Stimulated activated CD8-positive, alpha-beta memory T cell treated with anti-CD3 and anti-CD28 coated beads, Interleukin-12 subunit alpha, Interleukin-12 subunit beta, amount 100 ng/mL, for 1 hour (primary cell): ENCODE data around the gene TNFSF4.
"Not testable (repeated sequence)": the region's sequence is repeated elsewhere in the genome, so short reads cannot be mapped to it uniquely, and the experiment has no call there.

Source experiments
- DNase-seq: peaks from one replicate; pipeline ENCODE4 v3.0.0-alpha.2; 2020; ENCODE audit warnings: low read depth

TNFSF4 gene, protein sequence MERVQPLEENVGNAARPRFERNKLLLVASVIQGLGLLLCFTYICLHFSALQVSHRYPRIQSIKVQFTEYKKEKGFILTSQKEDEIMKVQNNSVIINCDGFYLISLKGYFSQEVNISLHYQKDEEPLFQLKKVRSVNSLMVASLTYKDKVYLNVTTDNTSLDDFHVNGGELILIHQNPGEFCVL

GRCh38 chr1:173206816-173207568 is at the start of gene TNFSF4:
Gene TNFSF4, minus strand, starts transcription at chr1:173207331. Its CDS starts 155 bp downstream, at chr1:173207176.
- no peak for DNase-seq

DNA sequence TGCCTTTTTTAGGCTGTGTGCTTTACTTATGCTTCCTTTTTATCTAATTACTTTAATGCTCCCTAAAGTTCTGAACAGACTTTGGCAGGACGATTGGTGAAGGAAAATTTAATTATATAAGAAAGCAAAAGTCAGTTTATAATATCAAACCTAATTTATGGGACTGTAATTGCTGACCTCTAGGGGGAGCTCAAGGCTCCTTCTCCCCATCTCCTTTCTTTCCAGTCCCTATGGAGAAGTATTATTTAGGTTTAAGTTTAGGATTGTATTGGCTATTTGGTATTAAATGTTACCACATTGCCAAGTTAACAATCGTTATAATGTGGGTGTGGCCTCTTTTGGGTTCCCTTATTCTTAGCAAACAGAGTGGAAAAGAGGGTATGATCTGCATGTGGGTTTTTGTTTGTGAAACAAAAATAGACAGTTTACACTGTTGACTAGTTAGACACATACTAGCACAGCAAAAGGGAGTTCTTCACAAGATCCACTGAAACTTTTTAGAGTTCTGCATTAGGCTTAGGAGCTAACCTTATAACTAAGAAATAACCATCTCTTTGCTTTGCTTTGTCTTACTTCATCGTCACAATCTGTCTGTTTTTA is 48.2 kb upstream of the TNFSF4 start:
- DNase-seq = no peak

GRCh38 chr1:173253046-173253445 is 45.9 kb upstream of the TNFSF4 start:
- DNase-seq = no peak

- no peak for DNase-seq
Observed at GRCh38 chr1:173249349-173249748, 42.2 kb upstream of the TNFSF4 start.

DNA sequence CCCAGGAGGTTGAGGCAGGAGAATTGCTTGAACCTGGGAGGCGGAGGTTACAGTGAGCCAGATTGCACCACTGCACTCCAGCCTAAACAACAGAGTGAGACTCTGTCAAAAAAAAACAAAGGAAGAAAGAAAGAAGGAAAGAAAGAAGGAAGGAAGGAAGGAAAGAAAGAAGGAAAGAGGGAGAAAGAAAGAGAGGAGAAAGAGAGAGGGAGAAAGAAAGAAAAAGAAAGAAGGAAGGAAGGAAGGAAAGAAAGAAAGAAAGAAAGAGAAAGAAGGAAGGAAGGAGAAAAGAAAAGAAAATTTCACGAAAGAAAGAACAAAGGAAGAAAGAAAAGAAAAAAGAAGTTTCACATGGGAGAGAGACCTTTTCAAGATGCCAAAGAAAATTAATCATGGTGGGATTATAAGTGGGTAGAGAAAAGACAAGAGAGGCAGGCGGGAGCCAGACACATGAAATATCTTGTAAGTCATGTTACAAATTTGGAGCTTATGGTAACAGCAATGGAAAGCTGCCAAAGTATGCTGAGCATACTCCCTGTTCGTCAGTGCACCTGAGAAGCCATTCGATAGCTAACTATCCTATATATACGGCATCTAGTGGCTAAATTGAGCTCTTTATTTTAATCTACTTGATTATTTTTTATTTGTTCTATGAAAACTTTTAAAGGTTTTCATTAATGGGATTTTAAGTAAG is 41.3 kb upstream of the TNFSF4 start:
- DNase-seq = no peak

GRCh38 chr1:173245892-173246291 is 38.8 kb upstream of the TNFSF4 start:
- DNase-seq = no peak

DNA sequence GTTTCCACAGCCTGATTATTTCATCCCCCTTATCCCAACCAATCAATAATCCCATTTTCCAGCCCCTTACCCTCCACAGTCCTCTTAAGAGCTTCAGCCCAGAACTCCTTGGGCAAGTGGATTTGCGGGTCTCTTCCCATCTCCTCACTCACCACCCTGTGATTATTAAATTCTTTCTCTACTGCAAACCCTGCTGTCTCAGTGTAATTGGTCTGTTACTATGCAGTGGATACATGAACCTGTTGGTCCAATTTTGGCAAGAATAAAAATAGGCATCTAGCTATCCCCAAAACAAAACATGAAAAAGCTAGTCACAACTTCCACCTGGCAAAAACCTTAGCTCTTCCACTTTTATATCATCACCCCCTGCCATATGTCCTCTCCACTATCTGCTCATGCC is 36.2 kb upstream of the TNFSF4 start:
- DNase-seq = no peak

DNA sequence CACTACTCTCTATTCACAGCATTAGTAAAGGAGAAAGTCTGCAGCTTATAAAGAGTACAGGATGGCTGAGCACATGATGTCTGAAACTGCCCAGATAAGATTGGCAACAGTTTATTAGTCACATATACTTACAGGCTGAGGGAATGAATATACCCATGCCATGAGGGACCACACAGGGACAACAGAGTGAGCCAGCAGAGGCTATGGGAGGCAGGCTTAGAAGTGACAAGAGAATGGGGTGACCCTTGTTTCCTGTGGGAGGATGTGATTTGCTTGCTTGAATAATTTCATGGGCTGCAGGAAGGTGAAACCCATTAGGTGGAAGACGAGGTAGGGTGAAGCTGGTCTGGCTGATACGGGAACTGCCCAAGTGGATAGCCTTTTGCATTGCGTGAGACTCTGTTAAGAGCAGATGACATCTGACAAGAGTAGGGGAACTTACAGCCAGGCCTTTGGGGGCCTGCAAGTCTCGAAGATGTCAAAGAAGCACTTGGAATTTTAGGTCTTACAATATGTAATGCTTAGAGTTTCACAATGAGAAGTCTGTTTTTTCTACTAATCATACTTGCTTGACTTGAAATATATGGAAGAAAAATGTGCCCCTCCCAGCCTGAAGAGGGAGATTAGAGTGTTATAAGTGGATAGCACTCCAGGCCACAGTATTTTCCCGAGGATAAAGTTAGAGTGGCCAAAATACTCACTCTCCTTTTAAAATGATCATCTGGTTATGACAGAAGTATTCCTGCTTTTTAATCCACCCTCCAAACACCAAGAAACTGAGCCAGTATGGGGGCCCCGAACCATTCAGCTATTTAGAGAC is 34.6 kb upstream of the TNFSF4 start:
- no peak for DNase-seq

DNA sequence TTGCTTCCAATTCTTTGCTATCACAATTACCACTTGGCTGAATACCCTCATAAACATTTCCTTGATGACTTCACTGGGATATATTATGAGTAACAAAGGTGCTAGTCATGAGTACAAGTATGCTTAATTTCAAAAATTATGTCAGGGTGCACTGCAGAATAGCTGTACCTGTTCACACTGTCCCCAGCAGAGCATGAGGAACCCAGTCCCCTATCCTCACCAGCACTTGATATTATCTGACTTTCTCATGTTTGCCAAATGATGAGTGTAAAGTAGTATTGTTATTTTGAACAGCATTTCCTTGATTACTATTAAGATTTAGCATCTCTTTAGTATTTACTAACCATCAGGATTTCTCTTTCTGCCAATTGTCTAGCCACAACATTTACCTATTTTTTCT is 33.5 kb upstream of the TNFSF4 start:
- DNase-seq = no peak

GRCh38 chr1:173239058-173239457 is 31.9 kb upstream of the TNFSF4 start:
- DNase-seq = no peak

DNA sequence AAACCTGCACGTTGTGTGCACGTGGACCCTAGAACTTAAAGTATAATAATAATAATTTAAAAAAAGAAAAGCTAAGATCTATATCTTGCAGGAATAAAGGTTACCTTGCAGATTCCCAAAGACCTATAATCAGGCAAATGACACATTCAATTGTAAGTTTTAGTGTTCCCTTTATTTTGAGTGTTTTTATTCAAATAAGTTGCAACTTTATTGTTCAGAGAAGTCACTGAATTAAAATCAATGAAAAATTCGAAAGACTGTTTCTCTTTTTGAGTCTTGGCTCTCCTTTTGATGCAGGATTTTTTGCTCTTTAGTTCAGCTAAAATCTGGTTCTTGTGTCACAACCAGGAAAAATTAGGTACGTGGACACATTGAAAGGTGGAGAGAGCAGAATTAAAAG is 27.8 kb upstream of the TNFSF4 start:
- no peak for DNase-seq

GRCh38 chr1:173234434-173234833 is 27.3 kb upstream of the TNFSF4 start:
- not testable (repeated sequence) for DNase-seq

- not testable (repeated sequence) for DNase-seq
Observed at GRCh38 chr1:173229031-173229430, 21.9 kb upstream of the TNFSF4 start.

DNA sequence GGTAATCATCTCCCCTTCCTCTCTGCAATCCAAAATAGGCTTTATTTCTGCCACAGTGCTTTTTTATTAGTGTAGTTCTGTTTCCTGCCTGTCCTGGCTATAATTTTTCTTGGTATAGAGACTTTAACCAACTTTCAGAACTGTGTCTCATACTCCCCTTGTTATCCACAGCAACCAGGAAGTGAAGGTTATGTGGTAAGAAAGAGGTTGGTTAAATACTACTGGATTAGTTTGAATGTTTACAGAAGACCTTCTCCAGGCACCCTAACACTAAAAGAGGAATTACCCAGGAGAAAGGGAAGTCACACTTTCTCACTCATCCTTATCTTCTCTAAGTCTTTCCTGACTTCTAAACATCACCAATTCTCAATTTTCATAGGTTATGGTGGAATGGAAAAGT is 17.8 kb upstream of the TNFSF4 start:
- DNase-seq = no peak

DNA sequence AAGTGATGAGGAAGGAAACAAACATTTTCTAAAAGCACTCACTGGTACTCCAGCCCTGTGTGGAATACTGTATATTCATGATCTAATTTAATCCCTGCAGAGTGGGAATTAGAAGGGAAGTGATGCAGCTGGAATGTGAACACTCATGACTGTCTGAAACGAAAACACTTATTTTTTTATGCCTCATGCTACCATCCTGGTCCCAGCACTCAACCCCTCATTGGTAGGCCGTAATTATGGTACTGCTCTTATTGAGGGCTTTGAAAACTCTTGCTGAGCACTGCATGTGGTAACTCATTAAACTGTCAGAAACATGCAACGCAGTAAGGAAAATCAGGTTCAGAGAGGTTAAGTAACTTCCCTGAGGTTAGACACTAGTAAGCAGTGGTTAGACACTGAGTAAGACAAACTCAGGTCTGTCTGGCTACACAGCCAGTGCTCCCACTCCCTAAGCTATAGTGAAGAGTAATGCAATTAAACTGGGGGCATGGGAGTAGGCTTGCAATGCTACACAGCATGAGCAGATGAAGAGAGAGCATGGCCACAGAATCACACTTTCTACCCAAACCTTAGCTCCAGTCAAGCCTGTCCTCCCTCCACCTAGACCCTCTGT is 17.3 kb upstream of the TNFSF4 start:
- DNase-seq = no peak

DNA sequence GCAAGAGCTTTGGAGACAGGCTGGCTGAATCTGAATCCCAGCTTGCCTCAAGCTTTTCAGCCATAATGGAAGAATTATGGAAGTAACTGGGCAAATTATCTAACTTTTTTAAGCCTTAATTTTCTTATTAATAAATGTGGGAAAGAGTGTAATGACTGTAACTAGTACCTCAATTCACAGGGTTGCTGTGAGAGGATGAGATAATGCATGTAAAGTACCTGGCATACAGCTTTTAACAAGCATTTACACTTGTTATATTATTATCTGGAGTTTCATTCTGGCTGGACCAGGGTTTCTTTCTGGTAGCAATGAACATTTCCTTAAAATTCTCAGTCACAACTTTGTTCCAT is 15.9 kb upstream of the TNFSF4 start:
- no peak for DNase-seq

GRCh38 chr1:173222149-173223030 is 15.3 kb upstream of the TNFSF4 start:
- no peak for DNase-seq

DNA sequence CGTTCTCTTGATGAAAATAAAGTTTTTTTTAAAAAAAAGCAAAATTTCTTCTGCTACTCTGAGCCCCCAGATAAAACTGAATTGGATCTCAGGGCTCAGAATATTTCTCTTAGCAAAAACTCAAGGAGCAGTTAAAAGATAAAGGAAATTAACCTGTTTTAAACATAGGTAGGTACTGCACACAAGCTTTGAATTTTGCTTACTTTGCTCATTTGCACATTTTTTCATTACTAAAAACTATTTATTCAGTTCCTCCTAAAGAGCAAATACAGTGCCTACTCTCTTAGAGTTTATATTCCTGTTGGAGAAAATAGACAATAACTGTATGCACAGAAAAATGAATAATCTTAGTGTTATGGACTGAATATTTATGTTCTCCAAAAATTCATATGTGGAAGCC is 13.0 kb upstream of the TNFSF4 start:
- no peak for DNase-seq

GRCh38 chr1:173213665-173214064 is 6.5 kb upstream of the TNFSF4 start:
- DNase-seq = no peak

GRCh38 chr1:173212952-173213491 is 5.9 kb upstream of the TNFSF4 start:
- DNase-seq = no peak
